Endodermal cell (in vitro differentiated cells): Measurements from ENCODE around the gene CD86. TPM values are rescaled to one million over a fixed set of nuclear protein-coding genes. Genes with fewer than 3 reads are reported as not detected.

ENCODE experiments used
- DNase-seq: peaks from one replicate; pipeline ENCODE4 v3.0.0-alpha.2; 2017
- H3K27ac ChIP-seq: 2 replicates; pipeline ENCODE4 v1.5.1; 2013; ENCODE audit warnings: mild to moderate bottlenecking, low read depth, low read length, moderate library complexity
- H3K27me3 ChIP-seq: 2 replicates; pipeline ENCODE4 v1.6.1; 2013; ENCODE audit warnings: mild to moderate bottlenecking, low read length, moderate library complexity; ENCODE audit not compliant: insufficient read depth, control insufficient read depth, poor library complexity, severe bottlenecking
- H3K36me3 ChIP-seq: 2 replicates; pipeline ENCODE4 v1.7.0; 2013; ENCODE audit warnings: mild to moderate bottlenecking, low read length, moderate library complexity; ENCODE audit not compliant: control insufficient read depth, insufficient read depth
- H3K4me1 ChIP-seq: one replicate; pipeline ENCODE4 v1.7.0; 2013; ENCODE audit warnings: low read length; ENCODE audit not compliant: control insufficient read depth, insufficient read depth
- H3K4me3 ChIP-seq: 2 replicates; pipeline ENCODE4 v1.5.1; 2013; ENCODE audit warnings: mild to moderate bottlenecking, low read length, moderate library complexity
- H3K9ac ChIP-seq: 2 replicates; pipeline ENCODE4 v1.6.1; 2013; ENCODE audit warnings: mild to moderate bottlenecking, low read length, moderate library complexity; ENCODE audit not compliant: poor library complexity, severe bottlenecking; ENCODE audit errors: extremely low read depth
- H3K9me3 ChIP-seq: 2 replicates; pipeline ENCODE4 v1.6.1; 2013; ENCODE audit warnings: mild to moderate bottlenecking, low read length, moderate library complexity; ENCODE audit not compliant: control insufficient read depth
- H3K27ac Mint-ChIP-seq: 2 replicates; pipeline ENCODE4 v1.8.0; 2020; ENCODE audit warnings: mixed read lengths
- H3K27me3 Mint-ChIP-seq: 2 replicates; pipeline ENCODE4 v1.8.0; 2021; ENCODE audit warnings: mild to moderate bottlenecking, mixed read lengths; ENCODE audit not compliant: insufficient read depth
- H3K36me3 Mint-ChIP-seq: 2 replicates; pipeline ENCODE4 v1.8.0; 2020; ENCODE audit warnings: low read depth, mixed read lengths
- H3K4me1 Mint-ChIP-seq: 2 replicates; pipeline ENCODE4 v1.8.0; 2020; ENCODE audit warnings: mixed read lengths
- H3K4me3 Mint-ChIP-seq: 2 replicates; pipeline ENCODE4 v1.8.0; 2020; ENCODE audit warnings: mild to moderate bottlenecking, moderate library complexity, mixed read lengths
- H3K9me3 Mint-ChIP-seq: 2 replicates; pipeline ENCODE4 v1.8.0; 2020; ENCODE audit warnings: mild to moderate bottlenecking, mixed read lengths
- WGBS, 2 experiments: methylation state at CpG; one replicate each; pipeline versions ENCODE4 v1.1.5 to v1.1.7; 2013; ENCODE audit warnings: missing lambda C conversion rate in 2 of 2, mixed read lengths in 1 of 2; ENCODE audit not compliant: insufficient coverage in 1 of 2, insufficient read length in 1 of 2; 5-methylcytosine and 5-hydroxymethylcytosine counted together
- total RNA-seq, 2 donors: library from RNA; stranded (reverse); fragmentation: NEBNext Ultra II Directional in 1 of 2; extraction: Animal tissue kit (Norgen Biotek cat#: 25700) in 1 of 2; gene quantifications; 2 replicates in 1 of 2; 3 replicates in 1 of 2; pipeline ENCODE4 v1.2.1, GENCODE V29; 2021
- TF ChIP-seq, protein P1 (sequence below): fragments of 200-600 bp; sonication (generic); conservative IDR thresholded peaks from 2 replicates; pipeline ENCODE4 v1.5.0; 2021; ENCODE audit warnings: antibody characterized with exemption, mild to moderate bottlenecking

The CD86 gene
- total RNA-seq, 2 donors from 2014 or later, result not detected

DNA sequence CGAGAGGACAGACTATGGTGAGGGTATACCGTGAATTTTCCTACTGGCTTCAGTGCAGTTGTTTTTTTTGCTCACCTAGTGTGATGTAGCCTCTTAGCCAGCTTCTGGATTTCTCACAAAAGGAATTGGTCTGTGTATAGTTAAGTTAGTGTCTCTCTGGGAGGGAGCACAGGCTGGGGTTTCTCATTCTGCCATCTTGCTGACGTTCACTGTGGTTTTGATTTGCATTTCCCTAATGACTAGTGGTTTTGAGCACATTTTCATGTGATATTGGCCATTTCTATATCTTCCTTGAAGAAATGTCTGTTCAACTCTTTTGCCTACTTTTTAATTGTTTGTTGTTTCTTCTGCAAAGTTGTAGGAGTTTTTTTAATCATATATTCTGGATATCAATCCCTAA is 2.2 kb upstream of the CD86 start:
- no peak overlapping the region for H3K27ac ChIP-seq
- WGBS, 2 experiments, result 91 to 95% methylated on average over 3 of the region's 3 CpGs
- no peak for DNase-seq
- H3K27me3 Mint-ChIP-seq, result no peaks in the 10 kb centered on the region
- H3K36me3 ChIP-seq, result no peaks in the 10 kb centered on the region
- no peaks in the 10 kb centered on the region for H3K9me3 ChIP-seq
- H3K9ac ChIP-seq, result no peak overlapping the region
- H3K9me3 Mint-ChIP-seq, result peaks cover 1% of the 10 kb centered on the region
- no peak overlapping the region for H3K27ac Mint-ChIP-seq
- peaks cover 13% of the 10 kb centered on the region for H3K4me1 Mint-ChIP-seq
- no peaks in the 10 kb centered on the region for H3K36me3 Mint-ChIP-seq
- no peak overlapping the region for H3K4me3 ChIP-seq
- no peak overlapping the region for H3K4me3 Mint-ChIP-seq
- H3K4me1 ChIP-seq, result peaks cover 3% of the 10 kb centered on the region
- H3K27me3 ChIP-seq, result no peaks in the 10 kb centered on the region
- TF ChIP-seq, protein P1, sequence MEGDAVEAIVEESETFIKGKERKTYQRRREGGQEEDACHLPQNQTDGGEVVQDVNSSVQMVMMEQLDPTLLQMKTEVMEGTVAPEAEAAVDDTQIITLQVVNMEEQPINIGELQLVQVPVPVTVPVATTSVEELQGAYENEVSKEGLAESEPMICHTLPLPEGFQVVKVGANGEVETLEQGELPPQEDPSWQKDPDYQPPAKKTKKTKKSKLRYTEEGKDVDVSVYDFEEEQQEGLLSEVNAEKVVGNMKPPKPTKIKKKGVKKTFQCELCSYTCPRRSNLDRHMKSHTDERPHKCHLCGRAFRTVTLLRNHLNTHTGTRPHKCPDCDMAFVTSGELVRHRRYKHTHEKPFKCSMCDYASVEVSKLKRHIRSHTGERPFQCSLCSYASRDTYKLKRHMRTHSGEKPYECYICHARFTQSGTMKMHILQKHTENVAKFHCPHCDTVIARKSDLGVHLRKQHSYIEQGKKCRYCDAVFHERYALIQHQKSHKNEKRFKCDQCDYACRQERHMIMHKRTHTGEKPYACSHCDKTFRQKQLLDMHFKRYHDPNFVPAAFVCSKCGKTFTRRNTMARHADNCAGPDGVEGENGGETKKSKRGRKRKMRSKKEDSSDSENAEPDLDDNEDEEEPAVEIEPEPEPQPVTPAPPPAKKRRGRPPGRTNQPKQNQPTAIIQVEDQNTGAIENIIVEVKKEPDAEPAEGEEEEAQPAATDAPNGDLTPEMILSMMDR, result no peak

GRCh38 chr3:122057671-122058070 is 2.5 kb downstream of the CD86 start:
- H3K4me1 Mint-ChIP-seq, result peaks cover 13% of the 10 kb centered on the region
- no peaks in the 10 kb centered on the region for H3K36me3 ChIP-seq
- H3K27ac ChIP-seq, result no peak overlapping the region
- no peak overlapping the region for H3K4me3 Mint-ChIP-seq
- H3K4me1 ChIP-seq, result peaks cover 3% of the 10 kb centered on the region
- TF ChIP-seq, protein P1, result no peak
- H3K9me3 Mint-ChIP-seq, result no peaks in the 10 kb centered on the region
- DNase-seq, result no peak
- WGBS, 2 experiments, result 90% methylated on average over 2 of the region's 2 CpGs; no CpG with 5 or more reads in 1 of the 2 experiments
- H3K27me3 ChIP-seq, result no peaks in the 10 kb centered on the region
- H3K36me3 Mint-ChIP-seq, result no peaks in the 10 kb centered on the region
- H3K27me3 Mint-ChIP-seq, result no peaks in the 10 kb centered on the region
- no peaks in the 10 kb centered on the region for H3K9me3 ChIP-seq
- no peak overlapping the region for H3K27ac Mint-ChIP-seq
- H3K4me3 ChIP-seq, result no peak overlapping the region
- no peak overlapping the region for H3K9ac ChIP-seq

- H3K4me1 Mint-ChIP-seq, result peaks cover 13% of the 10 kb centered on the region
- H3K27ac Mint-ChIP-seq, result no peak overlapping the region
- no peaks in the 10 kb centered on the region for H3K9me3 Mint-ChIP-seq
- Histone ChIP-seq H3K9ac (no peak overlapping the region), H3K27me3 (no peaks in the 10 kb centered on the region), H3K4me3 (no peak overlapping the region), H3K36me3 (no peaks in the 10 kb centered on the region), H3K27ac (no peak overlapping the region), H3K4me1 (peaks cover 3% of the 10 kb centered on the region), H3K9me3 (no peaks in the 10 kb centered on the region)
- WGBS, 2 experiments, result 89 to 91% methylated on average over 1 of the region's 1 CpG
- H3K27me3 Mint-ChIP-seq, result no peaks in the 10 kb centered on the region
- DNase-seq, result no peak
- TF ChIP-seq, protein P1, result no peak
- no peaks in the 10 kb centered on the region for H3K36me3 Mint-ChIP-seq
- no peak overlapping the region for H3K4me3 Mint-ChIP-seq
These were observed 3.1 kb downstream of the CD86 start for GRCh38 chr3:122058294-122058693.
